Memory B cell (primary cell): ENCODE data around the gene CTNND1.

ENCODE experiments used
- ATAC-seq: fragments of 150-1000 bp; cut with Tn5 transposase; 2 replicates; pipeline ENCODE4 v1.10.0; 2021; ENCODE audit warnings: low read depth, mild to moderate bottlenecking, moderate library complexity
- DNase-seq, 2 donors: peaks; one replicate each; pipeline ENCODE4 v3.0.0; 2022; ENCODE audit warnings: low spot score in 2 of 2
- H3K27ac Mint-ChIP-seq: one replicate; pipeline ENCODE4 v1.8.0; 2022; ENCODE audit warnings: mild to moderate bottlenecking, moderate library complexity, mixed read lengths
- H3K27me3 Mint-ChIP-seq: one replicate; pipeline ENCODE4 v1.8.0; 2022; ENCODE audit warnings: mixed read lengths
- H3K36me3 Mint-ChIP-seq: one replicate; pipeline ENCODE4 v1.8.0; 2022; ENCODE audit warnings: mild to moderate bottlenecking, mixed read lengths
- H3K4me1 Mint-ChIP-seq: one replicate; pipeline ENCODE4 v1.8.0; 2022; ENCODE audit warnings: mixed read lengths
- H3K4me3 Mint-ChIP-seq: one replicate; pipeline ENCODE4 v1.8.0; 2022; ENCODE audit warnings: mild to moderate bottlenecking, moderate library complexity, mixed read lengths
- H3K9me3 Mint-ChIP-seq: one replicate; pipeline ENCODE4 v1.8.0; 2022; ENCODE audit warnings: mixed read lengths

CTNND1 gene

GRCh38 chr11:57744357-57744756, 17.2 kb upstream of the CTNND1 start:
- ATAC-seq = no peak
- Mint-ChIP-seq H3K36me3 (peaks cover 18% of the 10 kb centered on the region), H3K4me1 (peaks cover 19% of the 10 kb centered on the region), H3K27me3 (no peaks in the 10 kb centered on the region), H3K4me3 (no peak overlapping the region), H3K27ac (no peak overlapping the region), H3K9me3 (no peaks in the 10 kb centered on the region)
- no peak for DNase-seq

DNA sequence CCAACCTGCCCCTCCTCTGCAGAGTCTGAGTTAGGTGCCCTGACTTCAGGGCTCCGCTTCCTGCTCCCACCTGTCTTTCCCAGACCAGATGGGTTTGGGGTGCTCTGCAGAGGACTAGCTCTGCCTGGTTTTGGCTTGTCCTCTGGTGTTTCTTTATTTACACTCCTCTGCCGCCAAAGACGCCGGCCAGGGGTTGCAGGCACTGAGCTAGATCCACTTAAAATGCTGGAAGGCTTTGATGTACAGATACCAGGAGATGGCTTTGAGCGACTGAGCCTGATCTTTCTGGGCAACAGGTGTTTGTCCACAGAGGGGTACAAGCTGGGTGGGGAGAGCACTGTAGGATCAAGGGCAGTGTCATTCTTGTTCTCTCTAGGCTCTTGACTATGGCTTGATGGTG, 16.4 kb upstream of the CTNND1 start:
- Mint-ChIP-seq H3K9me3 (no peaks in the 10 kb centered on the region), H3K4me1 (peaks cover 19% of the 10 kb centered on the region), H3K4me3 (no peak overlapping the region), H3K27me3 (no peaks in the 10 kb centered on the region), H3K36me3 (peaks cover 18% of the 10 kb centered on the region), H3K27ac (peak overlapping the region; percentile 26)
- ATAC-seq = no peak
- no peak for DNase-seq

DNA sequence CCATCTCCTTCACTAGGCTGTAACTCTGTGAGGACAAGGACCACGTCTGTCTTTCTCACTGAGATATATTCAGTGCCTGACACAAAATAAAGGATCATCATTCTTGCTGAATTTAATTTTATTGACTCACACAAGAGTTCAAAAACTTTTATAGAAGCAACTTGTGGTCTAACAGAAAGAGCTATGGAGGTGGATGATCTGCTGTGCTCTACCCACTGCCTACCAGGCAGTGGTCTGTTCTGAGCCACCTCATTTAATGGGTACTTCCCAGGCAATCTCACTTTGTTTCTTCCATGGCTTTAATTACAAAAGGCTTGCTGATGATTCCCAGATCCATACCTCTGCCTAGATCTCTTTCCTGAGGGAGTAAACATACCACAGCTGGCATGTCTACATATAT, 14.7 kb upstream of the CTNND1 start:
- DNase-seq (no peak), ATAC-seq (no peak)
- Mint-ChIP-seq H3K4me1 (peaks cover 15% of the 10 kb centered on the region), H3K36me3 (peaks cover 18% of the 10 kb centered on the region), H3K27me3 (no peaks in the 10 kb centered on the region), H3K27ac (peak overlapping the region; percentile 24), H3K4me3 (no peak overlapping the region), H3K9me3 (no peaks in the 10 kb centered on the region)

DNA sequence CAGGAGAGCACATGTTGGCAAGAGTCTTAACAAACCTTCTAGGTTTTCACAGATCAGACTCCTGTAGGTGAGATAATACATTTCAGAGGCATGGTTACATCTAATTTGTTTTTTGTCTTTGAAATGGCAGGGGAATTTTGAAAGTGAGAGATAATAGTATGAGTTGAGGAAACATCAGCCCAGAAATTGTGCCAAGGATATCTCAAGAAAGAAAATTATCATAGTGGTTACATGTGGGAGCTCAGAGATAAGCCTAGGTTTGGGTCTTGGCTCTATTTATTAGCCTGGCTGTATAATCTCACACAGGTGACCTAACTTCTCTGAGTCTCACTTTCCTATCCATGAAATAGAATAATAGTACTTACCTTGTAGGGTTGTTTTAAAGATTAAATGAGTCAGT, 10.4 kb upstream of the CTNND1 start:
- no peaks in the 10 kb centered on the region for H3K9me3 Mint-ChIP-seq
- ATAC-seq = no peak
- peaks cover 3% of the 10 kb centered on the region for H3K36me3 Mint-ChIP-seq
- H3K27me3 Mint-ChIP-seq = no peaks in the 10 kb centered on the region
- H3K4me3 Mint-ChIP-seq = no peak overlapping the region
- H3K4me1 Mint-ChIP-seq = peaks cover 5% of the 10 kb centered on the region
- peak overlapping the region; percentile 22 for H3K27ac Mint-ChIP-seq
- no peak for DNase-seq

GRCh38 chr11:57751676-57752253, 9.8 kb upstream of the CTNND1 start, which contains the start of gene BTBD18:
BTBD18 (minus strand) TSS chr11:57751819; CDS start chr11:57751188, 631 bp downstream.
- H3K4me1 Mint-ChIP-seq = peaks cover 6% of the 10 kb centered on the region
- H3K27ac Mint-ChIP-seq = peak within 1 kb of the TSS; percentile 22
- ATAC-seq (peak; percentile 63), DNase-seq (peak in 1 of 2 donors; percentile 12)
- no peaks in the 10 kb centered on the region for H3K9me3 Mint-ChIP-seq
- H3K4me3 Mint-ChIP-seq = no peak within 1 kb of the TSS
- H3K27me3 Mint-ChIP-seq = no peaks in the 10 kb centered on the region
- H3K36me3 Mint-ChIP-seq = peaks cover 3% of the 10 kb centered on the region

DNA sequence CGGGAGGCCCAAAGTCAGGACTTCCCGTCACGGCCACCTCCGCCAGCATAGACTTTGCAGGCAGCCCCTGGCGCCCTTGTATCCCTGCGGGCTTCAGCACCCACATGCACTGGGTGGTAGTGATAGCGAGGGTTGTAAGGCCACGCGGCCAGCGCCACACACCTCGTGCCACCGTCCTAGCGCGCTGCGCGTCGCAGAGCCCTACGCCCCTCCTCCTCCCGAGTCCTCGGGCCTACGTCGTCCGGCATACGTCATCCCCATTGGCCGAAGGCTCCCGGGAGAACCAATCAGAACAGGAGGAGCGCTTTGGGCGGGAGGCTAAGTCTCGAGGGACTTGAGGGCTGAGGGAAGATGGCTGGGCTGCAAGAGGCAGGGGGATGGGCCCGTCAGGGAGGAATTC, 8.6 kb upstream of the CTNND1 start:
- DNase-seq = no peak
- ATAC-seq = no peak
- Mint-ChIP-seq H3K4me1 (peaks cover 6% of the 10 kb centered on the region), H3K27me3 (no peaks in the 10 kb centered on the region), H3K36me3 (no peaks in the 10 kb centered on the region), H3K27ac (no peak overlapping the region), H3K9me3 (no peaks in the 10 kb centered on the region), H3K4me3 (no peak overlapping the region)

GRCh38 chr11:57758174-57758573, 3.4 kb upstream of the CTNND1 start:
- Mint-ChIP-seq H3K4me1 (peaks cover 9% of the 10 kb centered on the region), H3K27me3 (no peaks in the 10 kb centered on the region), H3K9me3 (no peaks in the 10 kb centered on the region), H3K27ac (no peak overlapping the region), H3K4me3 (no peak overlapping the region), H3K36me3 (no peaks in the 10 kb centered on the region)
- ATAC-seq (no peak), DNase-seq (no peak)

GRCh38 chr11:57762235-57762861, 746 bp downstream of the CTNND1 start:
- Mint-ChIP-seq H3K9me3 (no peaks in the 10 kb centered on the region), H3K4me3 (peak overlapping the region; percentile 86), H3K27me3 (no peaks in the 10 kb centered on the region), H3K36me3 (no peaks in the 10 kb centered on the region), H3K27ac (peak overlapping the region; percentile 58), H3K4me1 (peaks cover 14% of the 10 kb centered on the region)
- ATAC-seq (no peak), DNase-seq (no peak)

GRCh38 chr11:57763568-57763967, 2.0 kb downstream of the CTNND1 start:
- DNase-seq (no peak), ATAC-seq (no peak)
- no peaks in the 10 kb centered on the region for H3K9me3 Mint-ChIP-seq
- no peak overlapping the region for H3K27ac Mint-ChIP-seq
- no peaks in the 10 kb centered on the region for H3K36me3 Mint-ChIP-seq
- H3K4me3 Mint-ChIP-seq = peak overlapping the region; percentile 28
- H3K4me1 Mint-ChIP-seq = peaks cover 14% of the 10 kb centered on the region
- no peaks in the 10 kb centered on the region for H3K27me3 Mint-ChIP-seq

GRCh38 chr11:57764021-57764420, 2.4 kb downstream of the CTNND1 start:
- Mint-ChIP-seq H3K36me3 (no peaks in the 10 kb centered on the region), H3K27me3 (no peaks in the 10 kb centered on the region), H3K4me3 (no peak overlapping the region), H3K9me3 (no peaks in the 10 kb centered on the region), H3K27ac (peak overlapping the region; percentile 8), H3K4me1 (peaks cover 14% of the 10 kb centered on the region)
- ATAC-seq (no peak), DNase-seq (no peak)

DNA sequence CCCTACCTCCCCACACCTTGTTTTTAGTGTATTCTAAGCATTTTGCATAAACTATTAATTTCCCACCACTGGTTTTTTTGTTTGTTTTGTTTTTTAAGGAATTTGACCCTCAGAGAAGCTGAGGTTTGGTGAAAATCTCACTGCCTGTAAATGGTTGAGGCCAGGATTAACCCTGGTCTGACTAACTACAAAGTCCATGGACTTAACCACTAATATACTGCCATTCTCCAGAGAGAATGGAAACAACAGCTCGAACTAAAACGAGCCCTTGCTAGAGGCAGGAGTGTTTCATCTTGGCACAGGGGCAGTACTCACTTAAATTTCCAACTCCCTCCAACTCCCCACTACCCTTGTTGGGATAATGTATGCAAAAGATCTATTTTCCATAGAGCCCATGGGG, 3.0 kb downstream of the CTNND1 start:
- DNase-seq (no peak), ATAC-seq (no peak)
- Mint-ChIP-seq H3K27me3 (no peaks in the 10 kb centered on the region), H3K9me3 (no peaks in the 10 kb centered on the region), H3K27ac (no peak overlapping the region), H3K36me3 (peaks cover 3% of the 10 kb centered on the region), H3K4me1 (peaks cover 14% of the 10 kb centered on the region), H3K4me3 (no peak overlapping the region)

DNA sequence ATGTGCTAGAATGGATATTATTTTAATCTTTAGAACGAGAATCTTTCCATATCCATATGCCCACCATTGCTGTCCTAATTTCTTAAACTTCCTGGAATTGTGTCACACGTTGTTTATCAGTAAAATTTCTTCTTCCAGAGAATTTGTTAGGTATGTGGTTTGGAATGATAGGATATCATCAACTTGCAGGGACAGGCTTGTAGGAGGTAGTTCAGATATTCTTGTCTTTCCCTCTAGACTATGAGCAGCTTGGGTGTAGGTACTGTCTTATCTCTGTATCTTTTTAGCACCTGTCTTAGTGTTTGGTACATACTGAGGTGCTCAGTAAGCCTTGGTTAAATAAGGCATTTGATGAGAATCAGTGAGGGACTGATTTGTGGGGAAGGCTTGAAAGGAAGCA, 3.4 kb downstream of the CTNND1 start:
- Mint-ChIP-seq H3K27ac (no peak overlapping the region), H3K4me3 (no peak overlapping the region)
- ATAC-seq = no peak

GRCh38 chr11:57770793-57771192, 9.2 kb downstream of the CTNND1 start:
- Mint-ChIP-seq H3K4me1 (peaks cover 7% of the 10 kb centered on the region), H3K36me3 (peaks cover 7% of the 10 kb centered on the region), H3K9me3 (peaks cover 2% of the 10 kb centered on the region), H3K27me3 (no peaks in the 10 kb centered on the region), H3K27ac (peak overlapping the region; percentile 1), H3K4me3 (no peak overlapping the region)
- DNase-seq = no peak
- ATAC-seq = no peak

More for the DNA sequence above, 3.4 kb downstream of the CTNND1 start:
- Mint-ChIP-seq H3K36me3 (peaks cover 4% of the 10 kb centered on the region), H3K4me1 (peaks cover 14% of the 10 kb centered on the region), H3K9me3 (no peaks in the 10 kb centered on the region), H3K27me3 (no peaks in the 10 kb centered on the region)
- DNase-seq = no peak

- Mint-ChIP-seq H3K4me1 (peaks cover 8% of the 10 kb centered on the region), H3K4me3 (no peak overlapping the region), H3K27me3 (no peaks in the 10 kb centered on the region), H3K27ac (peak overlapping the region; percentile 1), H3K36me3 (peaks cover 7% of the 10 kb centered on the region), H3K9me3 (peaks cover 2% of the 10 kb centered on the region)
- DNase-seq (no peak), ATAC-seq (no peak)
Observed at GRCh38 chr11:57771365-57771764, 9.8 kb downstream of the CTNND1 start.

DNA sequence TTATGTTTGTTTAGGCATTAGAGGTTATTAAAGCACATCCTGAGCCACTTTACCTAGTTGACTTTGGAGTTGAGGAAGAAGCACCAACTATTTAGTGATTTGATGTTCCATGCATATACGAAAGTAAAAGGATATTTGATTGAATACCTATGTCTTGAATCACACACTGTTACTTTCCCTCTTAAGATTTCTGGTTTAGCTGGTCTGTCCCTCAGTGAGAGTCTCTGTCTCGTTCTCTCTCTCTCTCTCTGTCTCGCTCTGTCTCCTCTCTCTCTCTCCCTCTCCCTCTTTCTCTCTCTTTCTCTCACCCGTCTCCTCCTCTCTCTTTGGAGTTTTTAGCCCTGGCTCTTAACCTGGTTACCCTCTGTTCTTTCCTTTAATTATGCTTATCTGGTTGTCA, 11.0 kb downstream of the CTNND1 start:
- Mint-ChIP-seq H3K36me3 (peaks cover 7% of the 10 kb centered on the region), H3K9me3 (peaks cover 2% of the 10 kb centered on the region), H3K27ac (no peak overlapping the region), H3K27me3 (no peaks in the 10 kb centered on the region), H3K4me3 (no peak overlapping the region), H3K4me1 (peaks cover 8% of the 10 kb centered on the region)
- DNase-seq (no peak), ATAC-seq (no peak)
